ENCODE measurements around the gene KDM5D. TPM values are rescaled to one million over a fixed set of nuclear protein-coding genes. Genes with fewer than 3 reads are reported as not detected.

KDM5D gene
- total RNA-seq (2013): 53.5 TPM
- polyA plus RNA-seq (not detected), polyA minus RNA-seq (not detected in 2 replicates), total RNA-seq (16.0 to 110 (median 54.8) reads per million in 11 experiments)

- H3K9ac ChIP-seq (ENCODE audit: insufficient read depth, low read length, poor library complexity, severe bottlenecking): no peak within 1 kb of the TSS
- peaks cover 0 to 18% of the 10 kb centered on the region in 2 donors for H3K36me3 ChIP-seq (replicated peaks in 1 of 2; ENCODE audit: control insufficient read depth in 1 of 2, insufficient read depth in 2 of 2, low read length in 2 of 2)
- peak within 1 kb of the TSS; percentile 85 to 98 for H3K4me3 Mint-ChIP-seq
- peak in 2 of 3 donors; percentile 30 to 33 for DNase-seq
- 0% methylated on average over 37 of the region's 52 CpGs for WGBS (ENCODE audit: insufficient coverage)
- TF ChIP-seq, protein P1, sequence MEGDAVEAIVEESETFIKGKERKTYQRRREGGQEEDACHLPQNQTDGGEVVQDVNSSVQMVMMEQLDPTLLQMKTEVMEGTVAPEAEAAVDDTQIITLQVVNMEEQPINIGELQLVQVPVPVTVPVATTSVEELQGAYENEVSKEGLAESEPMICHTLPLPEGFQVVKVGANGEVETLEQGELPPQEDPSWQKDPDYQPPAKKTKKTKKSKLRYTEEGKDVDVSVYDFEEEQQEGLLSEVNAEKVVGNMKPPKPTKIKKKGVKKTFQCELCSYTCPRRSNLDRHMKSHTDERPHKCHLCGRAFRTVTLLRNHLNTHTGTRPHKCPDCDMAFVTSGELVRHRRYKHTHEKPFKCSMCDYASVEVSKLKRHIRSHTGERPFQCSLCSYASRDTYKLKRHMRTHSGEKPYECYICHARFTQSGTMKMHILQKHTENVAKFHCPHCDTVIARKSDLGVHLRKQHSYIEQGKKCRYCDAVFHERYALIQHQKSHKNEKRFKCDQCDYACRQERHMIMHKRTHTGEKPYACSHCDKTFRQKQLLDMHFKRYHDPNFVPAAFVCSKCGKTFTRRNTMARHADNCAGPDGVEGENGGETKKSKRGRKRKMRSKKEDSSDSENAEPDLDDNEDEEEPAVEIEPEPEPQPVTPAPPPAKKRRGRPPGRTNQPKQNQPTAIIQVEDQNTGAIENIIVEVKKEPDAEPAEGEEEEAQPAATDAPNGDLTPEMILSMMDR (IDR thresholded peaks at IDR 0.05): no peak
- intact Hi-C loops (cut with micrococcal nuclease): no loop called here
- peaks cover 0 to 2% (median 0%) of the 10 kb centered on the region in 3 donors for H3K27me3 Mint-ChIP-seq (ENCODE audit: low read depth in 3 of 3)
- no peak within 1 kb of the TSS for H2AFZ ChIP-seq (ENCODE audit: insufficient read depth, low read depth, low read length, poor library complexity, severe bottlenecking)
- H3K4me1 ChIP-seq (ENCODE audit: control insufficient read depth in 1 of 2, insufficient read depth in 2 of 2, low read length in 2 of 2): peaks cover 0 to 5% of the 10 kb centered on the region in 2 donors
- no peaks in the 10 kb centered on the region for H3K27me3 ChIP-seq (ENCODE audit: control insufficient read depth in 2 of 2, insufficient read depth in 2 of 2, low read length in 2 of 2)
- no peak within 1 kb of the TSS for H3K4me2 ChIP-seq (replicated peaks; ENCODE audit: extremely low read depth, low read length, poor library complexity, severe bottlenecking)
- no peaks in the 10 kb centered on the region for H3K9me3 Mint-ChIP-seq
- peaks cover 11% of the 10 kb centered on the region for H3K4me1 Mint-ChIP-seq
- H3K36me3 Mint-ChIP-seq: peaks cover 0 to 17% of the 10 kb centered on the region in 2 donors
- no peaks in the 10 kb centered on the region for H3K79me2 ChIP-seq (ENCODE audit: insufficient read depth, low read length)
- H3K27ac ChIP-seq (ENCODE audit: low read depth in 1 of 2, low read length in 2 of 2): peak within 1 kb of the TSS in 1 of 2 donors; percentile 74
- peak within 1 kb of the TSS in 1 of 3 experiments; percentile 75 for H3K4me3 ChIP-seq (replicated peaks in 1 of 3; ENCODE audit: low read depth in 2 of 3, low read length in 3 of 3)
- H3K27ac Mint-ChIP-seq: peak within 1 kb of the TSS in 2 of 7 donors; percentile 93 to 98
- H4K20me1 ChIP-seq (ENCODE audit: insufficient read depth, low read length): no peaks in the 10 kb centered on the region
- no peaks in the 10 kb centered on the region for H3K9me3 ChIP-seq (replicated peaks in 1 of 2; ENCODE audit: control insufficient read depth in 1 of 2, insufficient read depth in 1 of 2, low read length in 2 of 2)
Observed at GRCh38 chrY:19744381-19745378, at the start of gene KDM5D. Gene KDM5D (minus strand): TSS chrY:19744726. CDS start chrY:19744534, 192 bp downstream.

DNA sequence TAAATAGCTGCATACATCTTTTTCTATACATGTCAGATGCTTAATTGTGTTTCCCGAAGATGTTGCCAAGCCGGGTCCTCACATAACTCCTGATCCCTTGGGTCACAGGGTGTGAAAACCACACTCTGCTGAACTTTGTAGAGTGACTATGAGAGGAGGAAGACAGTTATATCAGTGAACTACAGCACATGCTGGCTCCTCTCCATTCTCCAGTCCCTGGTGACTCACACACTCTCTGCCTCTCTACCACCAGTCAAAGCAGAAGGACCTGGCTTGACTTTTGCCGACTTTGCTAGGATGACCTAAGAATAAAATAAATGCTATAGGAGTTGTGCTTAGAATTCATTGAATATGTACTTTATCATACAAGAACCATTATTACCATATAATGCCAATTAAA, 23.8 kb upstream of the KDM5D start:
- intact Hi-C loops (cut with micrococcal nuclease): no loop called here
- no peaks in the 10 kb centered on the region for H3K9me3 ChIP-seq (replicated peaks in 1 of 2; ENCODE audit: control insufficient read depth in 1 of 2, insufficient read depth in 1 of 2, low read length in 2 of 2)

More for the DNA sequence above, 23.8 kb upstream of the KDM5D start:
- WGBS (ENCODE audit: insufficient coverage): no CpG with 5 or more reads among the region's 3 CpGs
- Histone ChIP-seq H3K4me2 (replicated peaks; ENCODE audit: extremely low read depth, low read length, poor library complexity, severe bottlenecking) (no peak overlapping the region), H3K36me3 (replicated peaks in 1 of 2; ENCODE audit: control insufficient read depth in 1 of 2, insufficient read depth in 2 of 2, low read length in 2 of 2) (no peaks in the 10 kb centered on the region), H4K20me1 (ENCODE audit: insufficient read depth, low read length) (no peaks in the 10 kb centered on the region), H3K27ac (ENCODE audit: low read depth in 1 of 2, low read length in 2 of 2) (no peak overlapping the region), H3K4me3 (replicated peaks in 1 of 3; ENCODE audit: low read depth in 2 of 3, low read length in 3 of 3) (no peak overlapping the region), H3K27me3 (ENCODE audit: control insufficient read depth in 2 of 2, insufficient read depth in 2 of 2, low read length in 2 of 2) (no peaks in the 10 kb centered on the region), H3K4me1 (ENCODE audit: control insufficient read depth in 1 of 2, insufficient read depth in 2 of 2, low read length in 2 of 2) (no peaks in the 10 kb centered on the region), H3K79me2 (ENCODE audit: insufficient read depth, low read length) (no peaks in the 10 kb centered on the region), H3K9ac (ENCODE audit: insufficient read depth, low read length, poor library complexity, severe bottlenecking) (no peak overlapping the region), H2AFZ (ENCODE audit: insufficient read depth, low read depth, low read length, poor library complexity, severe bottlenecking) (no peak overlapping the region)
- Mint-ChIP-seq H3K4me1 (no peaks in the 10 kb centered on the region), H3K9me3 (peaks cover 0 to 2% (median 0%) of the 10 kb centered on the region in 7 donors), H3K36me3 (no peaks in the 10 kb centered on the region), H3K27ac (no peak overlapping the region), H3K4me3 (no peak overlapping the region), H3K27me3 (ENCODE audit: low read depth in 3 of 3) (no peaks in the 10 kb centered on the region)
- TF ChIP-seq, protein P1 (IDR thresholded peaks at IDR 0.05): no peak
- DNase-seq: no peak
